ENCODE data around the gene DDT. TPM values are rescaled to one million over a fixed set of nuclear protein-coding genes. Genes with fewer than 3 reads are reported as not detected.

Gene DDT
- total and polyA plus RNA-seq, 4 donors = 352 to 1,291 (median 801) TPM

DNA sequence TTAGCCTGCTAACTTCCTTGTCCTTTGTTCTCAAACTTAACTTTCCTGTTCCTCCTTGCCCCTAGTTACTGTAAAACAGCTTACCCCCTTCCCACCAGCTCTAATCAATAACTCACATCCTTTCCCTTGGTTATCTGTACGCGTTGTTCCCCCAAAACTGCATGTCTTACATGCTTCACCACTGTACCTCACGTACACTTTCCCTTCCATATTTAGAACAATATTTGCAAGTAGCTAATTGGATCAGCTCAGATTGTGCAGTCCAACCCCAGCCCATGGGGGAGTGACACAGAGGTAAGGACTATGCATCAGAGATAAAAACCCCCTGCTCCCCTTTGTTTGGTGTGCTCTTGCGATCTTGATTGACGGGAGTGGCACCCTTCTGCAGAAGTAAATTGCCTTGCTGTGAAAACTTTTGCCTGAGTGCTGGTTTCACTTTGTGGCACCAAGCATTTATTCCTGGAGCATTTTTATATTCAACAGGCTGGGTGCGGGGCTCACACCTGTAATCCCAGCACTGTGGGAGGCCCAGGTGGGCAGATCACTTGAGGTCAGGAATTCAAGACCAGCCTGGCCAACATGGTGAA lies 49.1 kb downstream of the DDT start:
- Histone ChIP-seq H3K36me3 (ENCODE audit: control insufficient read depth in 4 of 4, insufficient read depth in 3 of 4, low read depth in 1 of 4, low read length in 3 of 4) (peaks cover 3 to 17% (median 12%) of the 10 kb centered on the region in 4 donors), H3K4me1 (ENCODE audit: control insufficient read depth in 4 of 4, insufficient read depth in 4 of 4, low read length in 3 of 4) (peaks cover 0 to 5% (median 3%) of the 10 kb centered on the region in 4 donors), H3K27ac (ENCODE audit: low read depth in 1 of 2, low read length in 2 of 2) (no peak overlapping the region), H3K9me3 (ENCODE audit: control insufficient read depth in 4 of 4, low read length in 3 of 4) (peaks cover 0 to 9% (median 2%) of the 10 kb centered on the region in 4 donors), H3K27me3 (ENCODE audit: control insufficient read depth in 4 of 4, insufficient read depth in 4 of 4, low read length in 3 of 4) (no peaks in the 10 kb centered on the region), H3K9ac (ENCODE audit: low read depth in 1 of 2, low read length in 2 of 2) (no peak overlapping the region), H3K4me3 (ENCODE audit: low read depth in 1 of 3, low read length in 3 of 3) (no peak overlapping the region)
- WGBS = 94% methylated on average over 6 of the region's 6 CpGs
- no peak for DNase-seq (ENCODE audit: low spot score)
- TF ChIP-seq EGR1 (IDR thresholded peaks at IDR 0.05; ENCODE audit: low read depth in 2 of 2) (no peak), FOXA2 (IDR thresholded peaks at IDR 0.05) (no peak), HNF4G (IDR thresholded peaks at IDR 0.05) (no peak), TAF1 (conservative IDR thresholded peaks at IDR 0.05) (no peak), RAD21 (IDR thresholded peaks at IDR 0.05) (no peak), YY1 (IDR thresholded peaks at IDR 0.05) (no peak), SP1 (IDR thresholded peaks at IDR 0.05) (no peak), FOXA1 (IDR thresholded peaks at IDR 0.05) (no peak), RXRA (IDR thresholded peaks at IDR 0.05) (no peak)
- TF ChIP-seq, protein P1, sequence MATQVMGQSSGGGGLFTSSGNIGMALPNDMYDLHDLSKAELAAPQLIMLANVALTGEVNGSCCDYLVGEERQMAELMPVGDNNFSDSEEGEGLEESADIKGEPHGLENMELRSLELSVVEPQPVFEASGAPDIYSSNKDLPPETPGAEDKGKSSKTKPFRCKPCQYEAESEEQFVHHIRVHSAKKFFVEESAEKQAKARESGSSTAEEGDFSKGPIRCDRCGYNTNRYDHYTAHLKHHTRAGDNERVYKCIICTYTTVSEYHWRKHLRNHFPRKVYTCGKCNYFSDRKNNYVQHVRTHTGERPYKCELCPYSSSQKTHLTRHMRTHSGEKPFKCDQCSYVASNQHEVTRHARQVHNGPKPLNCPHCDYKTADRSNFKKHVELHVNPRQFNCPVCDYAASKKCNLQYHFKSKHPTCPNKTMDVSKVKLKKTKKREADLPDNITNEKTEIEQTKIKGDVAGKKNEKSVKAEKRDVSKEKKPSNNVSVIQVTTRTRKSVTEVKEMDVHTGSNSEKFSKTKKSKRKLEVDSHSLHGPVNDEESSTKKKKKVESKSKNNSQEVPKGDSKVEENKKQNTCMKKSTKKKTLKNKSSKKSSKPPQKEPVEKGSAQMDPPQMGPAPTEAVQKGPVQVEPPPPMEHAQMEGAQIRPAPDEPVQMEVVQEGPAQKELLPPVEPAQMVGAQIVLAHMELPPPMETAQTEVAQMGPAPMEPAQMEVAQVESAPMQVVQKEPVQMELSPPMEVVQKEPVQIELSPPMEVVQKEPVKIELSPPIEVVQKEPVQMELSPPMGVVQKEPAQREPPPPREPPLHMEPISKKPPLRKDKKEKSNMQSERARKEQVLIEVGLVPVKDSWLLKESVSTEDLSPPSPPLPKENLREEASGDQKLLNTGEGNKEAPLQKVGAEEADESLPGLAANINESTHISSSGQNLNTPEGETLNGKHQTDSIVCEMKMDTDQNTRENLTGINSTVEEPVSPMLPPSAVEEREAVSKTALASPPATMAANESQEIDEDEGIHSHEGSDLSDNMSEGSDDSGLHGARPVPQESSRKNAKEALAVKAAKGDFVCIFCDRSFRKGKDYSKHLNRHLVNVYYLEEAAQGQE (IDR thresholded peaks at IDR 0.05) = no peak
- TF ChIP-seq, protein P2, sequence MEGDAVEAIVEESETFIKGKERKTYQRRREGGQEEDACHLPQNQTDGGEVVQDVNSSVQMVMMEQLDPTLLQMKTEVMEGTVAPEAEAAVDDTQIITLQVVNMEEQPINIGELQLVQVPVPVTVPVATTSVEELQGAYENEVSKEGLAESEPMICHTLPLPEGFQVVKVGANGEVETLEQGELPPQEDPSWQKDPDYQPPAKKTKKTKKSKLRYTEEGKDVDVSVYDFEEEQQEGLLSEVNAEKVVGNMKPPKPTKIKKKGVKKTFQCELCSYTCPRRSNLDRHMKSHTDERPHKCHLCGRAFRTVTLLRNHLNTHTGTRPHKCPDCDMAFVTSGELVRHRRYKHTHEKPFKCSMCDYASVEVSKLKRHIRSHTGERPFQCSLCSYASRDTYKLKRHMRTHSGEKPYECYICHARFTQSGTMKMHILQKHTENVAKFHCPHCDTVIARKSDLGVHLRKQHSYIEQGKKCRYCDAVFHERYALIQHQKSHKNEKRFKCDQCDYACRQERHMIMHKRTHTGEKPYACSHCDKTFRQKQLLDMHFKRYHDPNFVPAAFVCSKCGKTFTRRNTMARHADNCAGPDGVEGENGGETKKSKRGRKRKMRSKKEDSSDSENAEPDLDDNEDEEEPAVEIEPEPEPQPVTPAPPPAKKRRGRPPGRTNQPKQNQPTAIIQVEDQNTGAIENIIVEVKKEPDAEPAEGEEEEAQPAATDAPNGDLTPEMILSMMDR (IDR thresholded peaks at IDR 0.05; ENCODE audit: low read depth, low read length, missing input control) = no peak
- TF ChIP-seq, protein P3, sequence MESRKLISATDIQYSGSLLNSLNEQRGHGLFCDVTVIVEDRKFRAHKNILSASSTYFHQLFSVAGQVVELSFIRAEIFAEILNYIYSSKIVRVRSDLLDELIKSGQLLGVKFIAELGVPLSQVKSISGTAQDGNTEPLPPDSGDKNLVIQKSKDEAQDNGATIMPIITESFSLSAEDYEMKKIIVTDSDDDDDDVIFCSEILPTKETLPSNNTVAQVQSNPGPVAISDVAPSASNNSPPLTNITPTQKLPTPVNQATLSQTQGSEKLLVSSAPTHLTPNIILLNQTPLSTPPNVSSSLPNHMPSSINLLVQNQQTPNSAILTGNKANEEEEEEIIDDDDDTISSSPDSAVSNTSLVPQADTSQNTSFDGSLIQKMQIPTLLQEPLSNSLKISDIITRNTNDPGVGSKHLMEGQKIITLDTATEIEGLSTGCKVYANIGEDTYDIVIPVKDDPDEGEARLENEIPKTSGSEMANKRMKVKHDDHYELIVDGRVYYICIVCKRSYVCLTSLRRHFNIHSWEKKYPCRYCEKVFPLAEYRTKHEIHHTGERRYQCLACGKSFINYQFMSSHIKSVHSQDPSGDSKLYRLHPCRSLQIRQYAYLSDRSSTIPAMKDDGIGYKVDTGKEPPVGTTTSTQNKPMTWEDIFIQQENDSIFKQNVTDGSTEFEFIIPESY (IDR thresholded peaks at IDR 0.05) = no peak
- TF ChIP-seq, protein P4, sequence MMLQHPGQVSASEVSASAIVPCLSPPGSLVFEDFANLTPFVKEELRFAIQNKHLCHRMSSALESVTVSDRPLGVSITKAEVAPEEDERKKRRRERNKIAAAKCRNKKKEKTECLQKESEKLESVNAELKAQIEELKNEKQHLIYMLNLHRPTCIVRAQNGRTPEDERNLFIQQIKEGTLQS (IDR thresholded peaks at IDR 0.05) = no peak
- TF ChIP-seq, protein P5, sequence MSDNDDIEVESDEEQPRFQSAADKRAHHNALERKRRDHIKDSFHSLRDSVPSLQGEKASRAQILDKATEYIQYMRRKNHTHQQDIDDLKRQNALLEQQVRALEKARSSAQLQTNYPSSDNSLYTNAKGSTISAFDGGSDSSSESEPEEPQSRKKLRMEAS (IDR thresholded peaks at IDR 0.05) = no peak

DNA sequence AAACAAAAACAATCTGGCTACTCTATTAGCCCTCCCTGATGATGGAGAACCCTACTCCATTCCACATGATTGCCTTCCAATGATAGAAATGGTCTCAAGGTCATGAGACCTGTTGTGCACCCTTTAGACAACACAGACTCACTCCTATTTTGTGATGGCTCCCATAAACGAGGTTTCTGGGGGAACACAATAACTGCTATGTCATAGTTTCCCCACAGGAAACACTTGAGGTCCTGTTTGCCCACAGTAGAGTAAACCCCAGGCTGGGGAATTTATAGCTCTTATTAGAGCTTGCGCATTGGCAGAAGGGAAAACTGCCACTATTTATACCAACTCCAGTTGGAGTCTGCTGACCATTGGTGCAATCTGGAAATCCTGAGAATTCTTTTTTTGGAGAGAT lies 51.3 kb downstream of the DDT start:
- peaks cover 3 to 19% (median 11%) of the 10 kb centered on the region in 4 donors for H3K36me3 ChIP-seq (ENCODE audit: control insufficient read depth in 4 of 4, insufficient read depth in 3 of 4, low read depth in 1 of 4, low read length in 3 of 4)
- peaks cover 0 to 9% (median 2%) of the 10 kb centered on the region in 4 donors for H3K9me3 ChIP-seq (ENCODE audit: control insufficient read depth in 4 of 4, low read length in 3 of 4)
- H3K4me3 ChIP-seq (ENCODE audit: low read depth in 1 of 3, low read length in 3 of 3) = no peak overlapping the region
- WGBS = 74% methylated on average over 2 of the region's 2 CpGs
- no peaks in the 10 kb centered on the region for H3K27me3 ChIP-seq (ENCODE audit: control insufficient read depth in 4 of 4, insufficient read depth in 4 of 4, low read length in 3 of 4)
- no peak overlapping the region for H3K27ac ChIP-seq (ENCODE audit: low read depth in 1 of 2, low read length in 2 of 2)
- DNase-seq (ENCODE audit: low spot score) = no peak
- peaks cover 0 to 7% (median 7%) of the 10 kb centered on the region in 4 donors for H3K4me1 ChIP-seq (ENCODE audit: control insufficient read depth in 4 of 4, insufficient read depth in 4 of 4, low read length in 3 of 4)
- no peak overlapping the region for H3K9ac ChIP-seq (ENCODE audit: low read depth in 1 of 2, low read length in 2 of 2)
- TF ChIP-seq YY1 (IDR thresholded peaks at IDR 0.05) = no peak
- TF ChIP-seq GABPA (IDR thresholded peaks at IDR 0.05 in 1 of 2, conservative IDR thresholded peaks at IDR 0.05 in 1 of 2) = no peak
- TF ChIP-seq RXRA (IDR thresholded peaks at IDR 0.05) = no peak
- TF ChIP-seq, protein P1 (IDR thresholded peaks at IDR 0.05) = no peak
- no peak for TF ChIP-seq NR2F2 (IDR thresholded peaks at IDR 0.05)
- no peak for TF ChIP-seq SP1 (IDR thresholded peaks at IDR 0.05)
- no peak for TF ChIP-seq EGR1 (IDR thresholded peaks at IDR 0.05; ENCODE audit: low read depth in 2 of 2)
- no peak for TF ChIP-seq HNF4G (IDR thresholded peaks at IDR 0.05)
- TF ChIP-seq HNF4A (conservative IDR thresholded peaks at IDR 0.05) = no peak
- TF ChIP-seq, protein P2 (IDR thresholded peaks at IDR 0.05; ENCODE audit: low read depth, low read length, missing input control) = no peak
- TF ChIP-seq RAD21 (IDR thresholded peaks at IDR 0.05) = no peak

All from liver (tissue), 9 donors.